Hepatocyte (in vitro differentiated cells): Measurements from ENCODE around the gene ZNF17.

Source experiments
- EZH2 ChIP-seq: fragments of 200-600 bp; sonication (generic); IDR thresholded peaks from 2 replicates; pipeline ENCODE4 v1.6.1; 2016; ENCODE audit warnings: antibody characterized with exemption, mild to moderate bottlenecking, borderline replicate concordance
- EZH2phosphoT487 ChIP-seq: fragments of 200-600 bp; sonication (generic); IDR thresholded peaks from one replicate; pipeline ENCODE4 v1.6.1; 2018; ENCODE audit warnings: antibody characterized with exemption, mild to moderate bottlenecking, low read depth, moderate library complexity; ENCODE audit not compliant: unreplicated experiment, severe bottlenecking
- TF ChIP-seq, protein P1 (sequence below): fragments of 200-600 bp; sonication (generic); IDR thresholded peaks from 2 replicates; pipeline ENCODE4 v1.5.1; 2016; ENCODE audit warnings: antibody characterized with exemption, mild to moderate bottlenecking; ENCODE audit not compliant: poor library complexity

- TF ChIP-seq EZH2, result no peak
- no peak for TF ChIP-seq EZH2phosphoT487
- TF ChIP-seq, protein P1, sequence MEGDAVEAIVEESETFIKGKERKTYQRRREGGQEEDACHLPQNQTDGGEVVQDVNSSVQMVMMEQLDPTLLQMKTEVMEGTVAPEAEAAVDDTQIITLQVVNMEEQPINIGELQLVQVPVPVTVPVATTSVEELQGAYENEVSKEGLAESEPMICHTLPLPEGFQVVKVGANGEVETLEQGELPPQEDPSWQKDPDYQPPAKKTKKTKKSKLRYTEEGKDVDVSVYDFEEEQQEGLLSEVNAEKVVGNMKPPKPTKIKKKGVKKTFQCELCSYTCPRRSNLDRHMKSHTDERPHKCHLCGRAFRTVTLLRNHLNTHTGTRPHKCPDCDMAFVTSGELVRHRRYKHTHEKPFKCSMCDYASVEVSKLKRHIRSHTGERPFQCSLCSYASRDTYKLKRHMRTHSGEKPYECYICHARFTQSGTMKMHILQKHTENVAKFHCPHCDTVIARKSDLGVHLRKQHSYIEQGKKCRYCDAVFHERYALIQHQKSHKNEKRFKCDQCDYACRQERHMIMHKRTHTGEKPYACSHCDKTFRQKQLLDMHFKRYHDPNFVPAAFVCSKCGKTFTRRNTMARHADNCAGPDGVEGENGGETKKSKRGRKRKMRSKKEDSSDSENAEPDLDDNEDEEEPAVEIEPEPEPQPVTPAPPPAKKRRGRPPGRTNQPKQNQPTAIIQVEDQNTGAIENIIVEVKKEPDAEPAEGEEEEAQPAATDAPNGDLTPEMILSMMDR, result no peak
These were observed 10.1 kb downstream of the ZNF17 start for GRCh38 chr19:57421037-57421436.
